ENCODE results near the gene CFAP90. TPM values are rescaled to one million over a fixed set of nuclear protein-coding genes. Genes with fewer than 3 reads are reported as not detected.

The CFAP90 gene
- total RNA-seq, 1 experiment from 2014 or later: 0.58 TPM

DNA sequence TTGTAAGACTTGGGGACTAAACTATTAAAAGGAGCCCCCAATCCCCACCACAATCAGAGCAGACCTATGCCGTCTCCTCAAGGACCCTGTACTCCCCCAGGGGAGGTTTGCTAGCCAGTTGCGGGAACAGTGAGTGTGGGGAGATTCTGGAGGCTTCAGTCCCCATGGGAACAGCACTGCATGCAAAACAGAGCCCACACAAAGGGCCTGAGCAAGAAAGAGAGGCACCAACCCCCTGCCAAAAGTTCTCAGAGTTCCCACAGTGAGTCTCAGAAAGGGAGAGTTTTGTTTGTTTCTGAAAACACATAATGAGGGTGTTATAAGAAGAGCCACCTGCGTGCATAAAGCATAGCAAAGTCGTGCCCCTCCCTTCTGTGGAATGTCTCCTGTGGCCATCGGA is 56.6 kb downstream of the CFAP90 start:
- no peak overlapping the region for H3K4me3 ChIP-seq (ENCODE audit: low read length)
- ATAC-seq (no peak), DNase-seq (no peak)
- H4K20me1 ChIP-seq (ENCODE audit: low read length): no peaks in the 10 kb centered on the region
- H3K27me3 ChIP-seq (ENCODE audit: low read length): peaks cover 84% of the 10 kb centered on the region
- no peaks in the 10 kb centered on the region for H3K9me3 ChIP-seq (ENCODE audit: low read length)
- ChIA-PET POLR2A (ENCODE audit: unreplicated experiment) (no interaction called here), CTCF (no interaction called here)
- no peak overlapping the region for H3K9ac ChIP-seq (ENCODE audit: low read length)
- no peaks in the 10 kb centered on the region for H3K79me2 ChIP-seq (ENCODE audit: low read length)
- BruUV-seq (replicated peaks): no TSS peak
- H2AFZ ChIP-seq (ENCODE audit: low read length): no peak overlapping the region
- no peaks in the 10 kb centered on the region for H3F3A ChIP-seq (ENCODE audit: low read length, unreplicated experiment)
- no peaks in the 10 kb centered on the region; the same call in 1 of the 2 replicates for H3K9me2 ChIP-seq (replicated peaks; ENCODE audit: low read length)
- intact Hi-C loops (cut with micrococcal nuclease): no loop called here
- TF ChIP-seq EZH2 (IDR thresholded peaks at IDR 0.05; ENCODE audit: low read length, unreplicated experiment) (no peak), EZH2phosphoT487 (IDR thresholded peaks at IDR 0.05; ENCODE audit: borderline replicate concordance, low read length) (no peak)
- TF ChIP-seq, protein P1, sequence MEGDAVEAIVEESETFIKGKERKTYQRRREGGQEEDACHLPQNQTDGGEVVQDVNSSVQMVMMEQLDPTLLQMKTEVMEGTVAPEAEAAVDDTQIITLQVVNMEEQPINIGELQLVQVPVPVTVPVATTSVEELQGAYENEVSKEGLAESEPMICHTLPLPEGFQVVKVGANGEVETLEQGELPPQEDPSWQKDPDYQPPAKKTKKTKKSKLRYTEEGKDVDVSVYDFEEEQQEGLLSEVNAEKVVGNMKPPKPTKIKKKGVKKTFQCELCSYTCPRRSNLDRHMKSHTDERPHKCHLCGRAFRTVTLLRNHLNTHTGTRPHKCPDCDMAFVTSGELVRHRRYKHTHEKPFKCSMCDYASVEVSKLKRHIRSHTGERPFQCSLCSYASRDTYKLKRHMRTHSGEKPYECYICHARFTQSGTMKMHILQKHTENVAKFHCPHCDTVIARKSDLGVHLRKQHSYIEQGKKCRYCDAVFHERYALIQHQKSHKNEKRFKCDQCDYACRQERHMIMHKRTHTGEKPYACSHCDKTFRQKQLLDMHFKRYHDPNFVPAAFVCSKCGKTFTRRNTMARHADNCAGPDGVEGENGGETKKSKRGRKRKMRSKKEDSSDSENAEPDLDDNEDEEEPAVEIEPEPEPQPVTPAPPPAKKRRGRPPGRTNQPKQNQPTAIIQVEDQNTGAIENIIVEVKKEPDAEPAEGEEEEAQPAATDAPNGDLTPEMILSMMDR (conservative IDR thresholded peaks at IDR 0.05; ENCODE audit: low read depth, low read length): no peak
- no peak overlapping the region for H3K4me2 ChIP-seq (ENCODE audit: low read length)
- no peaks in the 10 kb centered on the region for H3K36me3 ChIP-seq (ENCODE audit: low read depth, low read length)
- no peaks in the 10 kb centered on the region for H3K4me1 ChIP-seq (ENCODE audit: insufficient read depth, low read length)
- H3K27ac ChIP-seq (ENCODE audit: low read length): no peak overlapping the region

DNA sequence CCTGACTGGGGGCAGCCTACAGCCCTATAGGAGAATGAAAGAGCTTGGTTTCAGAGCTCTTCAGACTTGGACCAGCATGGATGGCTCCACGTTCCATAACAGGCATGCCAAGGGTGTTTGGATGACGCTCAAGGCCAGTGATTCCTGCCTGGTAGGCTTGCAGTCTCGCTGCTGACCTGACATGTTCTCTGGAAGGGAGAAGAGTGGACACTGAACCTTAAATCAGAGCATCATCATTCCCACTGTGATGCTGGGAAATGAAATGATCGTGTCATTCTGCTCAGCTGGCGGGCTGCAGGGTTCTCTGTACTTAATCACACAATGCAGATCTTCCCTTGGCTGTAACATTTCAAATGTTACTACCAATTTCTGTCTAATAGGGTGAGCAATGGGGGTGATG is 57.0 kb downstream of the CFAP90 start:
- H3K36me3 ChIP-seq (ENCODE audit: low read depth, low read length): no peaks in the 10 kb centered on the region
- no peaks in the 10 kb centered on the region for H3K79me2 ChIP-seq (ENCODE audit: low read length)
- no peak overlapping the region for H2AFZ ChIP-seq (ENCODE audit: low read length)
- H3K27ac ChIP-seq (ENCODE audit: low read length): no peak overlapping the region
- CTCF ChIA-PET: no interaction called here
- H4K20me1 ChIP-seq (ENCODE audit: low read length): no peaks in the 10 kb centered on the region
- no peaks in the 10 kb centered on the region for H3F3A ChIP-seq (ENCODE audit: low read length, unreplicated experiment)
- no peak overlapping the region for H3K4me3 ChIP-seq (ENCODE audit: low read length)
- no peaks in the 10 kb centered on the region for H3K4me1 ChIP-seq (ENCODE audit: insufficient read depth, low read length)
- no TSS peak for BruUV-seq (replicated peaks)
- POLR2A ChIA-PET (ENCODE audit: unreplicated experiment): no interaction called here
- no peak overlapping the region for H3K9ac ChIP-seq (ENCODE audit: low read length)
- H3K9me2 ChIP-seq (replicated peaks; ENCODE audit: low read length): no peaks in the 10 kb centered on the region
- ATAC-seq (no peak), DNase-seq (no peak)
- H3K4me2 ChIP-seq (ENCODE audit: low read length): no peak overlapping the region
- TF ChIP-seq, protein P1 (conservative IDR thresholded peaks at IDR 0.05; ENCODE audit: low read depth, low read length): no peak
- no peak for TF ChIP-seq EZH2 (IDR thresholded peaks at IDR 0.05; ENCODE audit: low read length, unreplicated experiment)
- TF ChIP-seq EZH2phosphoT487 (IDR thresholded peaks at IDR 0.05; ENCODE audit: borderline replicate concordance, low read length): no peak
- intact Hi-C loops (cut with micrococcal nuclease): no loop called here
- peaks cover 84% of the 10 kb centered on the region for H3K27me3 ChIP-seq (ENCODE audit: low read length)
- H3K9me3 ChIP-seq (ENCODE audit: low read length): no peaks in the 10 kb centered on the region

DNA sequence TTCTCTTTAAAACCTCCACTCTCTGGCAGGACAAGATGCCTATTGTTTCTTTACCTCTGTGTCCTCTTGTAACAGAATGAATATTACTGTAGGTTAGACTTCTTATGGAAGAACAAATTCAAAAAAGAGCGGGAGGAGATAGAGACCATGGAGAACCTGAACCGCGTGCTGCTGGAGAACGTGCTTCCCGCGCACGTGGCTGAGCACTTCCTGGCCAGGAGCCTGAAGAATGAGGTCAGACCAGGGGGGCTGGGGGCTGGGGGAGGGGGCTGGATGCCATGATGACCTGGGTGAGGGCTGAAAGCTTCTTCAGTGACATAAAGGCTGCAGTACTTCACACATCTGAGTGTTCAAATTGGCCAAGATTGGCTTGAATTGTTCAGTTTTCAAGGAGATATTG is 61.4 kb downstream of the CFAP90 start:
- ChIA-PET POLR2A (ENCODE audit: unreplicated experiment) (no interaction called here), CTCF (no interaction called here)
- TF ChIP-seq, protein P1 (conservative IDR thresholded peaks at IDR 0.05; ENCODE audit: low read depth, low read length): no peak
- TF ChIP-seq EZH2 (IDR thresholded peaks at IDR 0.05; ENCODE audit: low read length, unreplicated experiment) (no peak), EZH2phosphoT487 (IDR thresholded peaks at IDR 0.05; ENCODE audit: borderline replicate concordance, low read length) (no peak)
- no peak for DNase-seq
- ATAC-seq: no peak
- BruUV-seq (replicated peaks): no TSS peak
- H3K36me3 ChIP-seq (ENCODE audit: low read depth, low read length): no peaks in the 10 kb centered on the region
- H3K9me2 ChIP-seq (replicated peaks; ENCODE audit: low read length): no peaks in the 10 kb centered on the region
- no peaks in the 10 kb centered on the region for H3K79me2 ChIP-seq (ENCODE audit: low read length)
- intact Hi-C loops (cut with micrococcal nuclease): no loop called here
- H3K9ac ChIP-seq (ENCODE audit: low read length): no peak overlapping the region
- H3F3A ChIP-seq (ENCODE audit: low read length, unreplicated experiment): no peaks in the 10 kb centered on the region
- H3K9me3 ChIP-seq (ENCODE audit: low read length): no peaks in the 10 kb centered on the region
- no peak overlapping the region for H3K4me2 ChIP-seq (ENCODE audit: low read length)
- peaks cover 83% of the 10 kb centered on the region for H3K27me3 ChIP-seq (ENCODE audit: low read length)
- H3K4me3 ChIP-seq (ENCODE audit: low read length): no peak overlapping the region
- no peaks in the 10 kb centered on the region for H3K4me1 ChIP-seq (ENCODE audit: insufficient read depth, low read length)
- no peaks in the 10 kb centered on the region for H4K20me1 ChIP-seq (ENCODE audit: low read length)
- H2AFZ ChIP-seq (ENCODE audit: low read length): no peak overlapping the region
- no peak overlapping the region for H3K27ac ChIP-seq (ENCODE audit: low read length)

Data from PC-3 (cell line).